NCI-H748 (cell line): ENCODE results near the gene STXBP2.
A peak's percentile ranks its signal among the peaks of the same experiment; 100 is the strongest.
"Not testable (repeated sequence)": the region's sequence is repeated elsewhere in the genome, so short reads cannot be mapped to it uniquely, and the experiment has no call there.

Experiments used
- DNase-seq: peaks from one replicate; lab custom pipeline; 2025; ENCODE audit not compliant: unreplicated experiment; lab: John Stamatoyannopoulos, UW

The STXBP2 gene

DNA sequence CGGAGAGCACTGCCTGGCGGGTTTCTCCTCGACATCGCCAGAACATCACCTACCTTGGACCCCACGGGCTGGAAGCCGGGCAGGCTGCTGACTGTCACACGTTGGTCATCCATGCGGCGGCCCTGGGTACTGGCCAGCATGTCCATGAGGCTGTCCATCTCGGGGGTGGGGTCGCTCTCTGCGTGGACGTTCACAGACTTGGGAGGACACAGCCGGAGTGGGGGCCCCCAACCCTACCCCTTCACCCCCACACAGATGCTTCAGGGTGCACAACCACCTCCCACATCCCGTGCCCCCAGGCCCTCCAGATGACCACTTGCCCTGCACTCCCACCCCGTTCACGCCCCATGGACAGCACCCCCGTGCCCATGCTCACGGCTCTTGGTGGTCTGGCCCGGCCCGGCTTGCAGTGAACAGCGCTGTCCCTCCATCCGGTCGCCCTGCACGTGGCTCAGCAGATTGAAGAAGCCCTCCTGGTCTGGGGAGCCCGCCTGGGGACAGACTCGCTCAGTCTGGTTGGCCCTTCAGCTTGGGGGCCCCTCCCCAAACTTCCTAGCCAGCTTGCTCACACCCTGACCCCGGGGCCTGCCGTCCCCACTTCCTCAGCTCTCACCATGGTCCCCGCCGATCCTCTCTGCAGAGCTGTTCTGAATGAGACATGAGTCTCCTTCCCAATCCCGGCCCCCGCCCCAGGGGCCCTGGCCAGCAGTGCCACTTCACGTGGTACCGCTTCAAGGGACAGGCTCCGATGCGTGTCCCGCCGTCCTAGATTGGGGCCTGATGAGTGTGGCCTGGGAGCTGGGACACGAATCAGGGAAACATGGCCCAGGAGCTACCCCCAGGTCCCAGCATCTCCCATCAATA is 4.3 kb upstream of the STXBP2 start:
- DNase-seq: no peak

GRCh38 chr19:7633698-7634097 is 3.2 kb upstream of the STXBP2 start, which contains the start of gene PCP2:
Gene PCP2, minus strand, starts transcription at chr19:7633719. Its CDS starts 262 bp downstream, at chr19:7633457.
- no peak for DNase-seq

GRCh38 chr19:7635670-7636069 is 1.2 kb upstream of the STXBP2 start:
- DNase-seq: no peak

GRCh38 chr19:7636317-7636690 is 606 bp upstream of the STXBP2 start:
- no peak for DNase-seq

- DNase-seq: peak; percentile 9
Measured at GRCh38 chr19:7637374-7638256, 705 bp downstream of the STXBP2 start.

GRCh38 chr19:7638802-7639465 is 2.0 kb downstream of the STXBP2 start:
- DNase-seq: no peak

DNA sequence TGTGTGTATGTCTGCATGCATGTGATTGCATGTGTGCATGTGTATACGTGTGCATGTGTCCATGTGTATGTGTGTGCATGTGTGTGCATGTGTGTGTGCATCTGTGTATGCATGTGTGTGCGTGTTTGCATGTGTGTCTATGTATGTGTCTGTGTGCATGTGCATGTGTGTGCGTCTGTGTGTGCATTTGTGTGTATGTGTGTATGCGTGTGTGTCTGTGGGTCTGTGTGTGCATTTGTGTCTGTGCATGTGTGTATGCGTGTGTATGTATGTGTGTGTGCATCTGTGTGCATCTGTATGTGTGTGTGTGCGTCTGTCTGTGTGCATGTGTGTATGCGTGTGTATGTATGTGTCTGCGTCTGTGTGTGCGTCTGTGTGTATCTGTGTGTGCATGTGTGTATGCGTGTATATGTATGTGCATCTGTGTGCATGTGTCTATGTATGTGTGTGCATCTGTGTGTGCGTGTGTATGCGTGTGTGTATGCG is 3.0 kb downstream of the STXBP2 start:
- no peak for DNase-seq

DNA sequence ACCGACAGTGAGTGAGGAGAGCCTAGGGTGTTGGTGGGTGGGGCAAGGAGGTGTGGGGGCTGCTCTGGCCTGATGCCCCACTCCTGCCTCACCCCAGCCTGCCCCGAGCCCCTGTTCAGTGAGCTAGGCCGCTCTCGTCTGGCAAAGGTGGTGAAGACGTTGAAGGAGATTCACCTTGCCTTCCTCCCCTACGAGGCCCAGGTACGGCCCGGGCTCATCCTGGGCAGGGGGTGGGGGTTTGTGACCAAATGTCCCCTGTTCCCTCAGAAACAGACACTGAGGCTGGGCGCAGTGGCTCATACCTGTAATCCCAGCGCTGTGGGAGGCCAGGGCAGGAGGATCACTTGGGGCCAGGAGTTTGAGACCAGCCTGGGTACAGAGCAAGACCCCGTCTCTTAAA is 3.9 kb downstream of the STXBP2 start:
- DNase-seq: no peak

DNA sequence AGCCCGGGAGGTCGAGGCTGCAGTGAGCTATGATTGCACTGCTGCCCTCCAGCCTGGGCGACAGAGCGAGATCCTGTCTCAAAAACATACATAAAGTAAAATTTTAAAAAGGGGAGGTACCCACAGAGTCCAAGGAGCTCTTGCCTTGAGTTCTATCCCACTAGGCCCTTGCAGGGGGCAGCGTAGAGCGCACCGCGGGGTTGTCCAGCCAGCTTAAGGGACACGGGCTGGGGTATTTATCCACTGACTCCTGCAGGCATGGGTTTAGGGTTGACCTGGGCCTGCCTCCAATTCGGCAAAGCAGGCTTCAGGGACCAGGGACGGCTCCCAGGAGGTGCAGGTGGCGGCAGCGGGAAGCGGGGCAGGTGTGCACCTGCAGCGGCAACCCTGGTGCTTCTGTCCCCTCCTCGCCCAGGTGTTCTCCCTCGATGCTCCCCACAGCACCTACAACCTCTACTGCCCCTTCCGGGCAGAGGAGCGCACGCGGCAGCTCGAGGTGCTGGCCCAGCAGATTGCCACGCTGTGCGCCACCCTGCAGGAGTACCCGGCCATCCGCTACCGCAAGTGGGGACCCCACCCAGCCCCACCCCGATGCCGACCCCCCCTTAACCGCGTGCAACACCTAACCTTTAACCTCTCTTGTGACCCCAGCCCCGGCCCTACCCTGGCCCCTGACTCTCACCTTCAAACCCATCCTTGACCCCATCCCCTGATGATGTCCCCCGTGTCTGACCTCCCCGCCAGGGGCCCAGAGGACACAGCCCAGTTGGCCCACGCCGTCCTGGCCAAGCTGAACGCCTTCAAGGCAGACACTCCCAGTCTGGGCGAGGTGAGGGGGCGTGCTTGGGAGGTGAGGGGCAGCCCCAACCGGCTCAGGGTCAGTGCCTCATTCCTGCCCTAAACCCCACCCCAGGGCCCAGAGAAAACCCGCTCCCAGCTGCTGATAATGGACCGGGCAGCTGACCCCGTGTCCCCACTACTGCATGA is 4.7 kb downstream of the STXBP2 start:
- DNase-seq: no peak

DNA sequence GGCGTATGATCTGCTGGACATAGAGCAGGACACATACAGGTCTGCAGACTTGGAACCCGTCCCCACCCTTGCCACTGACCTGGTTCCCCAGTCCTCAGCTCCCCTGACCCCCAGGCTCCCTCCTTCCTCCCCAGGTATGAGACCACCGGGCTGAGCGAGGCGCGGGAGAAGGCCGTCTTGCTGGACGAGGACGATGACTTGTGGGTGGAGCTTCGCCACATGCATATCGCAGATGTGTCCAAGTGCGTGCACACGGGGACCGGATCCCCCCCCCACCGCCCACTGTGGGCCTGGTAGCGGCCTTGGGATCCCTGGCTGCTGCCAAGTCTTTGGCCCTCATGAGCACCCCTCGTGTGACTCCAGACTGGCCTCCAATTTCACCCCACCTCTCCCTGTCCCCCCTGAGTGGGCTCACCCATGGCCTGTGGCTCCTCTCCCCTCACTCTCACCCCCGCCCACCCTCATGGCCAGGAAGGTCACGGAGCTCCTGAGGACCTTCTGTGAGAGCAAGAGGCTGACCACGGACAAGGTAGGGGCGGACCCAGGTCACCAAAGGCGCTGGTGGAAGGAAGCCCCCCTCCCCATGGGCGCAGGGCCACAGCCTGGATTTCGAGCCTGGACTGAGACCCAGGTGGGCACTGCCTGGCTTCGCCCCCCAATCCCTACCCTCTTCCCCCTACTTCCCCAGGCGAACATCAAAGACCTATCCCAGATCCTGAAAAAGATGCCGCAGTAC is 5.6 kb downstream of the STXBP2 start:
- no peak for DNase-seq

GRCh38 chr19:7643031-7643415 is 6.1 kb downstream of the STXBP2 start:
- no peak for DNase-seq

- not testable (repeated sequence) for DNase-seq
Measured at GRCh38 chr19:7643629-7644549, 7.0 kb downstream of the STXBP2 start.

DNA sequence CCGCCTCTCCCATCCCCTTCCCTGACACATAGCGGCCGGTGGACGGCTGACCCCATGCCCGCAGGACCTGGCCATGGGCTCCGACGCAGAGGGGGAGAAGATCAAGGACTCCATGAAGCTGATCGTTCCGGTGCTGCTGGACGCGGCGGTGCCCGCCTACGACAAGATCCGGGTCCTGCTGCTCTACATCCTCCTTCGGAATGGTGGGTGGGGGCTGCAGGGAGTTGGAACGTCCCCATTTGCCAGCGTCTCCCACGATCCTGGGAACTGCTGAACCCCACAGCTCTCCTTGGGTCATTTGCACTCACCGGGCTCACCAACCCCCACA is 7.6 kb downstream of the STXBP2 start:
- DNase-seq: no peak

- no peak for DNase-seq
Measured at GRCh38 chr19:7645163-7645562, 8.3 kb downstream of the STXBP2 start.

DNA sequence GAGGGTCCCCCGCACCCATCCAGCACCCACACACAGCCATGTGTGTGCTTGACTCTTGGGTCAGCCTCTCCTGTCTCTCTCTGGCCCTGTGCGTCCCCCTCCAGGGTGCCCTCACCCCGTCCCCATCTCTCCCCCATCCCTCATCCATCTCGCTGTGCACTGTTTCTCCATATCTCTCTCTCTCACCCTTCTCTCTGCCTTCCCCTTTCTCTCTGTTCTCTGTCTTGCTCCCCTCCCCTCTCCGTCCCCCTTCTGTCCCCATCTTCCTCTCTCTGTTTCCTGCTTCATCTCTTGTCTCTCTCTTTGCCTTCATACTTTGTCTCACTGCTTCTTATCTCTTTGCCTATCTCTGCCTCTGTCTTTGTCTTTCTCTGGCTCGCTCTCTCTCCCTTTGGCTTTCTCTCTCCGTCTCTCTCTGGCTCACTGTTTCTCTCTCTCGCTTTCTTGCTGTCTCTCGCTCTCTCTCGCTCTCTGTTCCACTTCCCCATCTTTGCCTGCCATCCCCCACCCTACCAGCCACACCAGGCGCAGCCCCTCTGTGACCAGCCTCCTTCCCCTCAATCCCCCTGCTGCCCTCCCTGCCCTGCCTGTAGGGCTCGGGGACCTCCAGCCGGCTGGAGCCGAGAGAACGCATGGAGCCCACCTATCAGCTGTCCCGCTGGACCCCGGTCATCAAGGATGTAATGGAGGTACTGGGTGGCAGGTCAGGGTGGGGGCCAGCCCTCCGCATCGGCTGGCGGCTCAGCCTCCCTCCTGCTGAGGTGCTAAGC is 8.9 kb downstream of the STXBP2 start:
- no peak for DNase-seq

DNA sequence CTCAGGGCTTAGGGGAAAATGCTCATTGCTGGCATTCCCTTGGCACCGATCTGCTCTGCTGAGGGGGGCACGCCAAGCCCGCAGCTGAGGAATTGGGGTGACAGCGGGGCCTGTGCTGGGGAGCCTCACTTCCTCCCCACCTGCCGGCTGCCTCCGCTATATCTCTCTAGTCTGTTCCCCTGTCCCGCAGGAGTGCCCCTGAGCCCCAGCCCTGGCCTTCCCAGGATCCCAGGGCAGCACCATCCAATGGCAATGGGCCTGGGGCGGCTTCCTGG is 9.5 kb downstream of the STXBP2 start:
- DNase-seq: no peak

GRCh38 chr19:7647156-7647555 is 10.2 kb downstream of the STXBP2 start:
- DNase-seq: no peak
